Thyroid gland (tissue), 4 donors: ENCODE data around the gene NUDCD3. TPM values are rescaled to one million over a fixed set of nuclear protein-coding genes. Genes with fewer than 3 reads are reported as not detected.

ENCODE experiments used
- DNase-seq, 2 donors: peaks; one replicate each; pipeline ENCODE4 v3.0.0-alpha.2; 2019
- H3K27ac ChIP-seq, 3 donors: fragments of 200-600 bp; sonication (generic); 1 replicate in 2 of 3; 2 replicates in 1 of 3; pipeline ENCODE4 v1.5.1; 2016 to 2019; ENCODE audit warnings: mild to moderate bottlenecking in 1 of 3, moderate library complexity in 1 of 3
- H3K27me3 ChIP-seq: fragments of 200-600 bp; sonication (generic); one replicate; pipeline ENCODE4 v1.5.1; 2019
- H3K36me3 ChIP-seq, 2 donors: fragments of 200-600 bp; sonication (generic); one replicate each; pipeline ENCODE4 v1.5.1; 2016 to 2019
- H3K4me1 ChIP-seq, 2 donors: fragments of 200-600 bp; sonication (generic); one replicate each; pipeline ENCODE4 v1.5.1; 2017 to 2019
- H3K4me3 ChIP-seq, 3 donors: fragments of 200-600 bp; sonication (generic); replicated peaks in 1 of 3; 1 replicate in 2 of 3; 2 replicates in 1 of 3; pipeline ENCODE4 v1.5.1; 2016; ENCODE audit warnings: mild to moderate bottlenecking in 1 of 3
- H3K9me3 ChIP-seq: fragments of 200-600 bp; sonication (generic); one replicate; pipeline ENCODE4 v1.5.1; 2017
- POLR2A ChIP-seq, 2 donors: fragments of 450-650 bp; IDR thresholded peaks; one replicate each; pipeline ENCODE4 v1.6.1; 2017; ENCODE audit warnings: antibody characterized with exemption in 2 of 2, mild to moderate bottlenecking in 2 of 2, moderate library complexity in 1 of 2
- WGBS, 2 donors: methylation state at CpG; one replicate each; pipeline ENCODE4 v1.1.5; 2017; 5-methylcytosine and 5-hydroxymethylcytosine counted together
- intact Hi-C: fragments of 100-400 bp; cut with DNase I; formaldehyde crosslinking; loops from one replicate; pipeline ENCODE4 v1.15.1; 2023
- total RNA-seq, 4 donors: library from RNA; depleted of rRNA; stranded (reverse); fragments of >200 nt; gene quantifications; one replicate each; pipeline ENCODE4 v1.2.3, GENCODE V29; 2016
- TF ChIP-seq, protein P1 (sequence below), 6 experiments: fragments of 200-600 bp in 3 of 6; fragments of 450-650 bp in 3 of 6; sonication (generic) in 3 of 6; IDR thresholded peaks; one replicate each; pipeline ENCODE4 v1.5.1; 2016 to 2019; ENCODE audit warnings: antibody characterized with exemption in 6 of 6, mild to moderate bottlenecking in 2 of 6, inconsistent platforms in 1 of 6, moderate library complexity in 1 of 6

The NUDCD3 gene
- total RNA-seq, 4 donors from 2014 or later: 41.4 to 76.9 (median 52.0) TPM

DNA sequence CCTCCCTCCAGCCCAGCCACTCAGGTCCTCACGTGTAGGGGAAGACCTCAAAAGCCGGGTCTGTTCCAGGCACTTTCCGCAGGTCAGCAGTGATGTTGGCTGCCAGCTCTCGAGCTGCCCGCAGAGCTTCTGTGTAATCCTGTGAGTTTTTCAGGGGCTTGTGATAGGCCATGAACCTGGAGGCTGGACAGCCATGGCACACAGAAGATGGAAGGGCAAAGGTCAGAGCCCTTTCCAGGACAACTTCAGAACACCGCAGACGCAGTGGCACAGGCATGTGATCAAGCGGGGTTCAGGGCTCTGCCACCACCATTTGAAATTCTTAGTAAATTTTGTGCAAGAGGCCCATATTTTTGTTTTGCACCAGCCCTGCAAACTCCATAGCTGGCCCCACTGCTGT lies 26.7 kb upstream of the NUDCD3 start:
- Histone ChIP-seq H3K4me1 (no peaks in the 10 kb centered on the region), H3K27me3 (no peaks in the 10 kb centered on the region), H3K4me3 (no peak overlapping the region), H3K36me3 (no peaks in the 10 kb centered on the region), H3K9me3 (no peaks in the 10 kb centered on the region), H3K27ac (no peak overlapping the region)
- 91 to 97% methylated on average over 6 to 8 of the region's 8 CpGs for WGBS, 2 donors
- TF ChIP-seq, protein P1, sequence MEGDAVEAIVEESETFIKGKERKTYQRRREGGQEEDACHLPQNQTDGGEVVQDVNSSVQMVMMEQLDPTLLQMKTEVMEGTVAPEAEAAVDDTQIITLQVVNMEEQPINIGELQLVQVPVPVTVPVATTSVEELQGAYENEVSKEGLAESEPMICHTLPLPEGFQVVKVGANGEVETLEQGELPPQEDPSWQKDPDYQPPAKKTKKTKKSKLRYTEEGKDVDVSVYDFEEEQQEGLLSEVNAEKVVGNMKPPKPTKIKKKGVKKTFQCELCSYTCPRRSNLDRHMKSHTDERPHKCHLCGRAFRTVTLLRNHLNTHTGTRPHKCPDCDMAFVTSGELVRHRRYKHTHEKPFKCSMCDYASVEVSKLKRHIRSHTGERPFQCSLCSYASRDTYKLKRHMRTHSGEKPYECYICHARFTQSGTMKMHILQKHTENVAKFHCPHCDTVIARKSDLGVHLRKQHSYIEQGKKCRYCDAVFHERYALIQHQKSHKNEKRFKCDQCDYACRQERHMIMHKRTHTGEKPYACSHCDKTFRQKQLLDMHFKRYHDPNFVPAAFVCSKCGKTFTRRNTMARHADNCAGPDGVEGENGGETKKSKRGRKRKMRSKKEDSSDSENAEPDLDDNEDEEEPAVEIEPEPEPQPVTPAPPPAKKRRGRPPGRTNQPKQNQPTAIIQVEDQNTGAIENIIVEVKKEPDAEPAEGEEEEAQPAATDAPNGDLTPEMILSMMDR (IDR thresholded peaks at IDR 0.05): no peak
- TF ChIP-seq POLR2A (IDR thresholded peaks at IDR 0.05): no peak
- DNase-seq: no peak
- intact Hi-C loops: no loop called here

DNA sequence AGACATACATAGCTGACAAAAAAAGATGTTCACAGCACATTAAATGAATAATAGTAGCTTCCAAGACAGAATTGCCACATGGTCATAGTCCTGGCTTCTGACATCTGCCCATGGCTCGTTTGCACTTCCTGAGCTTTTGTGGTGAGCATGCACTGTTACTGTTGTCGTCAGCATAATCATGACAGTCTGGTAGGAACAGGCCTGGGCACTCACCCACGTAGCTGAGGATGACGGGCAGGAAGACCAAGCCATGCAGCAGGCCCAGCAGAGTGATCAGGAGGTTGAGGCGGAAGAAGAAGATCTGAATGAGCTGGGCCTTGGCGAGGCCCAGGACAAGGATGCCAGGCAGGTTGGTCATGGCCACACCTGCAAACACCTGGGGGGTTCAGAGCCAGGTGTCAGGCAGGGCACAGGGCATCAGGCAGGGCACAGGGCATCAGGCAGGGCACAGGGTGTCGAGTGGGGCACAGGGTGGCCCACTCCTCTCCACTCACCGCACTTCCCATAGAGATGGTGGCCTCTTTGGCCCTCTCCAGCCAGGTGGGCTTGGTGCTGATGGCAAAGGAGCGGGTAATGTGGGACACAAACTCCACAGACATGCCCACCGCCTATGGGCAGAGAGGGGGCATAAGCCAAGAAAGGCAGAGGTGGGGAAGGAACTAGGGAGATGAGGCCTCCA lies 25.3 kb upstream of the NUDCD3 start:
- WGBS, 2 donors: 85 to 91% methylated on average over 9 to 10 of the region's 10 CpGs
- Histone ChIP-seq H3K9me3 (no peaks in the 10 kb centered on the region), H3K36me3 (no peaks in the 10 kb centered on the region), H3K4me3 (no peak overlapping the region), H3K4me1 (no peaks in the 10 kb centered on the region), H3K27ac (no peak overlapping the region), H3K27me3 (no peaks in the 10 kb centered on the region)
- intact Hi-C loops: no loop called here
- DNase-seq: no peak
- TF ChIP-seq POLR2A (IDR thresholded peaks at IDR 0.05): no peak
- TF ChIP-seq, protein P1 (IDR thresholded peaks at IDR 0.05): no peak

DNA sequence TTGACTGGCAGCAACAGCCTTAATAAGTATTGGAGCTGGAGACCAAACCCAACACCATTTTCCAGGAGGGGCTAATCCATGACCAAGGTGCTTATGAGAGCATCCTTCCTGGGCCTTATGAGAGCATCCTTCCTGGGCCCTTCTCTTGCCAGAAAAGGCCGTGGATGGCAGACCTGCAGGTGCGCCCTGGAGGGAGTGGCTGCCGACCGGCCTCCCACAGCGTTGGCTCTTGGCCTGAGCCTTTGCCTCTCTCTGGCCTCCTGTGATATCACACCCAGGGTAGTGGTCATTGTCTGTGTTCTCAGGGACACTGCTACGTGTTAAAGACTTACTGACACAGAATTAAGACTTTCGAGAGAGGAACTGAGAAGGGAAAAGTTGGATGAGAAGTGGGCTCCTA lies 22.3 kb upstream of the NUDCD3 start:
- intact Hi-C loops: no loop called here
- H3K4me1 ChIP-seq: no peaks in the 10 kb centered on the region
- no peaks in the 10 kb centered on the region for H3K9me3 ChIP-seq
- H3K27me3 ChIP-seq: no peaks in the 10 kb centered on the region
- no peak for TF ChIP-seq POLR2A (IDR thresholded peaks at IDR 0.05)
- TF ChIP-seq, protein P1 (IDR thresholded peaks at IDR 0.05): no peak
- H3K27ac ChIP-seq: no peak overlapping the region
- no peak for DNase-seq
- 94 to 95% methylated on average over 7 of the region's 7 CpGs for WGBS, 2 donors
- H3K36me3 ChIP-seq: no peaks in the 10 kb centered on the region
- no peak overlapping the region for H3K4me3 ChIP-seq

DNA sequence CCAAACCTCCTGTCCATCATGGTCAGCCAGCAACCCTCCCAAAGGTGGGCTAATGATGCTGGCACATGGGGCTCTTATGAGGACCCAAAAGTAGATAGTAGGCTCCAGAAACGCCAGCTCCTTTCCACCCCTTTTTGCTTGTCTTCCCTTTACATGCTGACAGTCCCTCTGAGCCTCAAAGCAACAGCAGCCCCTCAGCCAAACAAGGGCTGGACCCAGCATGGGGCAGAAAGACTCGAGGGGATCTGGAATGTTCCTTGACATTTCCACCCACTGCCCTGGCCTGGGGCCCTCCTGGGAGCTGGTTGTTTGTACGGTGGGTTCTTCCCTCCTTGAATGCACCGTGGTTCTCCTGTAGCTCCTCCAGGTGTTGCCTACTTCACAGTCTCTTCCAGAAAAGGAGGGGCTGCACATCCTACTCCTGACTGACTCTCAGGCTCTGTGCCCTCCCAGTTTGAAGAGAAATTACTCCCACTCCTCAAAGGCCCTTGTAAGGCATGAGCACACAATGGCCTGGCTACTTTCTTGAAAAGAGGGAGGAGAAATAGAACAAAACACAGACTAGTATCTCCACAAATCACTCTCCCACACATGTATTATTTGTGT lies 21.5 kb upstream of the NUDCD3 start:
- TF ChIP-seq POLR2A (IDR thresholded peaks at IDR 0.05): no peak
- TF ChIP-seq, protein P1 (IDR thresholded peaks at IDR 0.05): no peak
- Histone ChIP-seq H3K4me1 (no peaks in the 10 kb centered on the region), H3K9me3 (no peaks in the 10 kb centered on the region), H3K27me3 (no peaks in the 10 kb centered on the region), H3K27ac (no peak overlapping the region), H3K4me3 (no peak overlapping the region), H3K36me3 (no peaks in the 10 kb centered on the region)
- WGBS, 2 donors: 22 to 47% methylated on average over 4 of the region's 4 CpGs
- no peak for DNase-seq
- intact Hi-C loops: no loop called here

DNA sequence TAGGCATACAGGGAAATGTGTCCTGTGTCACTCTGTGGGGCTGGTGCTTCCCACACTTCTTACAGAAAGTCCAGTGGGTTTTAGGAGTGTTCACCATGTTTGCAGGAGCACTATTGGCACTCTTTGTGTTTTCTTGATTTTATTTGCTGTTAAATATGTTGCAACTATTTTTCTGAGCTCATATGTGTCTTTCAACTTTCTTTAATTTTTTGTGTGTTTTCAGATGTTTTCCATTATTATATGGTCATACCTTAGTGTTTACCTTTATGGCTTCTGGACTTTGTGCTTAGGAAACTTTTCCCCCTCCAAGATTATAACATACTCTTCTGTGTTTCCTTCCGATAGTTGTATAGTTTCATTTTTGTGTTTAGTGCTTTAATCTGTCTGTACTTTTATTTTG lies 20.8 kb upstream of the NUDCD3 start:
- no peaks in the 10 kb centered on the region for H3K36me3 ChIP-seq
- intact Hi-C loops: no loop called here
- no peaks in the 10 kb centered on the region for H3K4me1 ChIP-seq
- no peaks in the 10 kb centered on the region for H3K27me3 ChIP-seq
- no peak overlapping the region for H3K4me3 ChIP-seq
- no peak overlapping the region for H3K27ac ChIP-seq
- WGBS, 2 donors: 92 to 98% methylated on average over 1 of the region's 1 CpG
- TF ChIP-seq POLR2A (IDR thresholded peaks at IDR 0.05): no peak
- TF ChIP-seq, protein P1 (IDR thresholded peaks at IDR 0.05): no peak
- no peak for DNase-seq
- no peaks in the 10 kb centered on the region for H3K9me3 ChIP-seq
